GM19455 (cell line): Measurements from ENCODE around the gene RGS7.
"Not testable (repeated sequence)": the region's sequence is repeated elsewhere in the genome, so short reads cannot be mapped to it uniquely, and the experiment has no call there.

Experiments used
- ATAC-seq: cut with Tn5 transposase; IDR thresholded peaks from one replicate; pipeline ENCODE4 v1.9.1; 2021; ENCODE audit not compliant: unreplicated experiment

RGS7 gene

DNA sequence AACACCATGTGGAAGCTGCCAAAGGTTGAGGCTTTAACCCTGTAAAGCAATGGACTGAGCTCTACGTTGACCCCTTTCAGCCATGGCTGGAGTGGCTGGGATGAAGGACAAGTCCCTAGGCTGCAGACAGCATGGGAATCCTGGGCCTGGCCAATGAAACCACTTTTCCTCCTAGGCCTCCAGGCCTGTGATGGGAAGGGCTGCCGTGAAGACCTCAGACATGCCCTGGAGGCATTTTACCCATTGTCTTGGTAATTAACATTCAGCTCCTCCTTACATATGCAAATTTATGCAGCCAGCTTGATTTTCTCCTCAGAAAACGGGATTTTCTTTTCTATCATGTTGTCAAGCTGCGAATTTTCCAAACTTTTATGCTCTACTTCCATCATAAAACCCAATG lies 214.5 kb downstream of the RGS7 start:
- ATAC-seq, result no peak

DNA sequence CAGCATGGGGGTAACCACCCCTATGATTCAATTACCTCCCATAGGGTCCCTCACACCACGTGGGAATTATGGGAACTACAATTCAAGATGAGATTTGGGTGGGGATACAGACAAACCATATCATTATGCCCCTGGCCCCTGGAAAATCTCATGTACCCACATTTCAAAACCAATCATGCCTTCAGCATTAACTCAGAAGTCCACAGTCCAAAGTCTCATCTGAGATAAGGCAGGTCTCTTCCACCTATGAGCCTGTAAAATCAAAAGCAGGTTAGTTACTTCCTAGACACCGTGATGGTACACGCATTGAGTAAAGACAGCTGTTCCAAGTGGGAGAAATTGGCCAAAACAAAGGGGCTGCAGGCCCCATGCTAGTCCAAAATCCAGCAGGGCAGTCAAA lies 215.4 kb downstream of the RGS7 start:
- not testable (repeated sequence) for ATAC-seq

DNA sequence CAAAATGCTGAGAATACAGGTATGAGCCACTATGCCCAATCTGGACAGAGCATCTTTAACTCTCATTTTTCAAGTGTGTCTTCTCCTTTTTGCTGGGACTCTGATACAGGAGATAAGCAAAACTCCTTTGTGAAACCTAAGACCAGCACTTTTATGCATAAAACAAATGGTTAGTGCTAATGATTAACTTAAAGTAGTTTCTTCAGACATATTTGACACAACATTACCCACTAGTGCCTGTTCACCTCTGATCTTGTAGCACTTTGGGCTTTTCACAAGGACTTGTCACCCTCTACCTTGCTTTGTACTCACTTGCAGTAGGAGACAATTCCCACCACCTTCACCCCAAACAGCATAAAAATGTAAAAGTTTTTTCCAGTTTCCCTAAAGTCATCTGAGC lies 216.3 kb downstream of the RGS7 start:
- no peak for ATAC-seq

DNA sequence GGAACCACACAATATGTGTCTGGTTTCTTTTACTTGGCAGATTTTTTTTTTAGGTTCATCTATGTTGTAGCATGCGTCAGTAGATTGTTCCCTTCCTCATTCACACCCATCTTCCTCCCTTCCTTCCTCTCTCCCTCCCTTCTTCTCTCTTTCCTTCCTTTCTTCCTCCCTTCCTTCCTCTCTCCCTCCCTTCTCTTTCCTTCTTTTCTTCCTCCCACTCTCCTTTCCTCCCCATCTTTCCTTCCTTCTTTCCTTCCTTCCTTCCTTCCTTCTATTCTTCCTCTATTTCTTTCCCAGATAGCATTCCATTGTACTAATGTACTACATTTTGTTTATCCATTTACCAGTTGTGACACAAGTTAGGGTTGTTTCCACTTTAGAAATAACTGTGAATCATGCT lies 218.0 kb downstream of the RGS7 start:
- ATAC-seq, result no peak

DNA sequence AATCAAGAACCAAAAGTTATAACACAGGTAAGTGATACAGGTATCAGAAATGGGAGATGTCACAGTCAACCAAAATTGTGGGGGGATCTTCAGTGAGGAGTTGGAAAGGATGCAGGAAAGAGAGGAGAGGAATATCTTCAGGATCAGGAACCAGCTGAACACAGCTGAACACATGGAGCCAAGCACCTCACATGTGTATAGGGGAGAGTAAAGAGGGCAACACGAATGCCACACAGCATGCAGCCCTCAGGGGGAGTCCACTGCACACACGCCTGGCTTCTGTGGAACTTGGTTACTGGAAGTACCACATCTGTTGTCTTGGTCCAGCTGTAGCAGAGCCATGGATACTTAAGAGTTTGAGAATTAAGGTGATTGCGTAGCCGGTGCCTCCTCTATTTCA lies 218.8 kb downstream of the RGS7 start:
- ATAC-seq, result no peak

DNA sequence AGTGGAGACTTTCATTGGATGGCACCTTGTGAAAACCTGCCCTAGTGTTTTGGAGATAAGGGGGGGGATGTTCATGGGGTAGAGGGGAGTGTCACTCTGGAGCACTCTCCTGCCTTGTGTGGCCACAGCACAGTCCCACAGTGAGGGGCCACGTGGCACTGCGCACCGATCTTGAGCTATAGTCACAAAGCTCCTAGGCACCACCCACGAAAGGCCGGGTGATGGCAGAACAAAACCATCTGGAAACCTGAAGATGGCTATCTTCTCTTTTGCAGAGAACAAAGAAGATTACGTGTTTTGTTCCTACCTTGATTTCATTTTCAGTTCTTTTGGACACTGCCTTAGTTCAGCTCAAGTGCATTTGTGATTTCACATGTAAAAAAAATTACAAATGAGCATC lies 220.6 kb downstream of the RGS7 start:
- ATAC-seq, result no peak

DNA sequence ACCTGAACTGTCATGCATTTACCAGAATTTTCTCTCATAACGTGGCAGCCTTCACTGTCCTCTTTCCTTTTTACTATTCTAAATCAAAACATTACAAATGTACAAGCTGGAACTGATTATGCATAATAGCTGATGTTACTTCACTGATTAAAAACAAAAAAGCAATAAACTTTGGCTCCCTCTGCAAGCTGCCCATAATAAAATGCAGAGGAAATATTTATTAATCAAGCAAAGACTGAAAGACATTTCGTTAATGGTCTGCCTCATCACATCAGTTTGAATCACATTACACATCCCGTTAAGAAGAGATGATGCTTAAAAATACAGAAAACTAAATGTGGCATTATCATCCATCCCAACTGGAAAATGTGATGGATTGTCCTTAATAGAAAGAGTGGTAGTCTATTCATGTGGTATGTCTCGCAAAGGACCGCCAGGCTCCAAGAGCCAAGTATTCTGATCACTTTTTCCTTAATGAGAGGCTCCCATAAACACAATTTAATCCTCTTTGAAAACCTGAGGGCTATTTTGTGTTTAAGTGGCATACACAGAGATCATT lies 225.3 kb downstream of the RGS7 start:
- no peak for ATAC-seq

DNA sequence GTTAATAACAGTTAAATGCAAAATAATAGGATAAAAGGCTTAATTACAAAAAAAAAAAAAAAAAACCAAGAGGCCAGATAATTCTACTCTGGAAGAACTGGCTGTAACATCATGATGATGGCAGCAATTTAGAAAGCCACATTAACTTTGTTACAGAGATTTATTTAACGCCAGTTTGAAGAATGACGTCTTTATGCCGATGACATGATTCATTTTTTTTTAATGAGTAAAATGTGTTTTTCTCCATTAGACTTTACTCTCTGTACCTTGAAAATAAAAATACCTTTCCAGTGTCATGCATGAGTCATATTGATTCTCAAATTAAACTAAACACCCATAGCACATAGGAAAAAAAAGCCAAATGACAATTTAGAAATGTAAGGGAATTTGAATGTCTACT lies 226.1 kb downstream of the RGS7 start:
- no peak for ATAC-seq

DNA sequence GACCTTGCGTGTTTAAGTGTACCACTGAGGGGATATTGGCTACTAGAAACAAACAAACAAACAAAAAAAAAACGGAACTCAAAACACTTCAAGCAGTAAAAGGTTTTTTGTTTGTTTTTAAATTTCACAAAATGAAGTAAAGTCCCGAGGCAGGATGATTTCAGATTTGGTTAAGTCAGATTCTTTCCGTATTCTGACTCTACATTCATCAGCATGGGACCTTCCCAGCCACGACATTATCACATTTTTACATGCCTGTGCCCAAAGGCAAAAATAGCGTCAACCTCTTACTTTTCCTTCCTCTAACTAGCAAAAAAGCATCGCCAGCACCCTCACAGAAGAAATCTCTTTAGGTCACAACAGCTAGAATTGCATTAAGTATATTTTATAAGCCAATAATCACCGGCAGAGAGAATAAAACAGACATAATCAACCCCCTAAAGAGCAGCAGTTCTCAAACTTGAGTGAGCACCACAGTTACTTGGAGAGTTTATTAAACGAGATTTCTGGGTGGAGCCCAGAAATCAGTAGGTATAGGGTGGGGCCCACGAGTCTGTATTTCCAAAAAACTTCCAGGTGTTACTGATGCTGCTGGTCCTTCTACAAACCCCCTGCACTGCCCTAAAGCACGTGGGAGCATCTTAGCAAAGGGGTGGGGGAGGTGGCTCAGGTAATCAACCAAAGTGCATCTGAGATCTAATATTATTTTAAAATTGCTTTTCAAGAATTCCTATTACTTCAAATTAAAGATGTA lies 227.6 kb downstream of the RGS7 start:
- ATAC-seq, result no peak

DNA sequence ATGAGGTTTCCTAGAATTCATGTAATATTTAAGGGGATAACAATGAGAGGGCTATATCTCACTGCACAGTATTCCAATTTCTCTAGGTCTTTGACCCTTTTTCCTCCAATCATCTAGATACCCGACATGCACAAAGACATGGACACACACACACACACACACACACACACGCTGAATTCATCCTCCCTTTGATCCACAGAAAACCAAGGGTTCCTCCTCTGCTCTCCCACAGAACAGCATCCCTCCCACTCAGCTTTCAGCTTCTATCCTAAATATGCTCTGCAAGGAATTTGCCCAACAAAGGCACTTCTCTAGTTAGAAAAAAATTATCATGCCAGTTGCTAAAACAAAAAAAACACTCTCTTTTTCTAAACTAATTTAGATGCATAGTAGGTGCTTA lies 231.7 kb downstream of the RGS7 start:
- no peak for ATAC-seq

DNA sequence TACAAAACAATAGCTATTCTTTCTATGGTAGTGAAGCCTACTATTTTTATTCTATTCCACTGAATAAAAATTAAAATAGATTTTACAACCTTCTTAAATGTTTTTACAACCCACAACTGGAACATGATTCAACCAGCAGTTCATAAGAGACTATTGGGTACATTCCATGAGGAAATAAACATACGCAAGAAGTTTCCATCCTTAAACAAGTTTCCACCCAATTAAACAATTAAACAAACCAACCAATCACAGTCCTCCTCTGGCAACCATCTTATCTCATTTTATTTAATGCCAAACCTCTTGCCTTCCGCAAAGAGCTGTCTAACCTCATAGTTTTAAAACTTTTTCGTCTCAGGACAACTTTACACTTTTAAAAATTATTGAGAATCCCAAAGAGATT lies 239.0 kb downstream of the RGS7 start:
- no peak for ATAC-seq

DNA sequence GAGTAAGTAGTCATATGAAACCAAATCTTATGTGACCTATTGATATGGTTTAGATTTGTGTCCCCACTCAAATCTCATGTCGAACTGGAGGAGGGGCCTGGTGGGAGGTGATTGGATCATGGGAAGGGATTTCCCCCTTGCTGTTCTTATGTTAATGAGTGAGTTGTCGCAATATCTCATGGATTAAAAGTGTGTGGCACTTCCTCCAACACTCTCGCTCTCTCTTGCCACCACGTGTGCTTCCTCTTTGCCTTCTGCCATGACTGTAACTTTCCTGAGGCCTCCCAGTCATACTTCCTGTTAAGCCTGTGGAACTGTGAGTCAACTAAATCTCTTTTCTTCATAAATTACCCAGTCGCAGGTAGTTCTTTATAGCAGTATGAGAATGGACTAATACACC lies 241.2 kb downstream of the RGS7 start:
- no peak for ATAC-seq

DNA sequence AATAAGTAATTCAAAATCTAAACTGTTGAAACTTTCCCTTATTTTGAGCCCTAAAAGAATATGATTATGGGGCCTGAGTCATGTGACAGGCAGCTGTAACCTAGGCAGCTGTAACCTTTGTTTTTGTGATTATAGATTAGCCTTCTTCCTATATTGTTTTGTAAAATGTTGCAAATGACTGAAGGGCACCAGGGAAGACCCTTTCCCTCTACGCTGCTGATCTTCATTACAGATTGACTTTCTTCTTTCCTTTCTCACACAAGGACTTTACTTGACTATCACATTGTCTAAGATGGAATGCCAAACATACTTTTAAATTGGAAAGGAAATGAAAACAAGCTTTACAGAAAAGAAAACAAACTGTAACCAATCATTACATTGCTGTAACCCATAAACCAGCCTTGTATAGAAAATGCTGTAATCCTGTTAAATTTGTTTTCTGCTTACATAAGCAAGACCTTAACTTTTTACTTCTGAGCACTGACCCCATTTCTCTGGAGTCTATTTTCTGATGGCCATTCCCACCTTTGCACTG lies 242.2 kb downstream of the RGS7 start:
- ATAC-seq, result no peak

DNA sequence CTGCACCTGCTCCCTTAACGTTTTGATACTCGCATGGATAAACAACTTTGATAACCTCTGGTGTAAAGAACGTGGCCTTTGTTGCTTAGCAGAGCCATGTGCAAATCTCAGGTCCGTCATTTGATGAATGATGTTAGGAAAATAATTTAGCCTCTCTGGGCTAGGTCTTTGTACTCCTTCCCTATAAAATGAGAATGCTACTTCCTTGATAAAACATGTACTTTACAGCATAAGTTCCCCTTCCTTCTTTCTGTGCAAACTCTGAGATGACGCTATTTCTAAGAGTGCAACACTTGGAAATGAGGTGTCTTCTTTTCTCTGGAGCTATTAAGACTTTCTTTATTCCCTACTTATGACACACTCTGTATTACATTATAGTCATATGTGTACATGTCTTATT lies 243.4 kb downstream of the RGS7 start:
- no peak for ATAC-seq

DNA sequence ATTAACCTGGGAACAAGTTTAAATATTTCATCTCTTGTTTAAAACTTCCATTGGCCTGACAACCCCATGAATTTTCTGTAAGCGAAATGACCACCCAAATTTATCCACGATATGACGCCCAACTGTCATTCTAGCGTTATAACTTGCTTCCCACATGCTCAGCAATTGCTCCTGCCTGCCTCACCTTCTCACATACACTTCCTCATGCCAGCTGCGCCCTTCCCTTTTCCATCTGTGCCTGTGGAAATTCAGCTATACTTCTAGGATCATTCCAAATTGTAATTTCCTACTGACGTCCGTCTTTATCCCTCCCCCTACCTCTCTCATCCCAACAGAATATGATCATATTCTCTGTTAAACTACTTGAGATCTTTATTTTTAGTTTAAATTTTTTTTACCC lies 248.0 kb downstream of the RGS7 start:
- ATAC-seq, result no peak

DNA sequence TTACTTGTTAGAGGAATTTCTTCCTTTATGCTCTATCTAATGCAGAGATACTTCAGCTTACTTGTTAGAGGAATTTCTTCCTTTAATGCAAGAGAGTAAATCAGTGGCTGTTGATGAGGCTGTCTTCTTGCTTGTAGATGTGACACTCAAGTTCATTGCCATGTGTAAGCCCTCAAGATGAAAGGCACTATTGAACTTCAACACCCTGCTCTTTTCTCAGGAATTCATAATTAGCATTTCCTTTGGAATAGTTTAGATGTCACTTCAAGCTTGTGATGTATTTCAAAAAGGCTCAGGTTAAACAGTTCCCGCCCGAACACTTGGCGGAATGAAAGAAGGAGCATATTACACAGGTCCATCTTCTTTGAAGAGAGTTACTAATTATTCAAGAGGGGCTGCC lies 251.9 kb downstream of the RGS7 start:
- no peak for ATAC-seq

DNA sequence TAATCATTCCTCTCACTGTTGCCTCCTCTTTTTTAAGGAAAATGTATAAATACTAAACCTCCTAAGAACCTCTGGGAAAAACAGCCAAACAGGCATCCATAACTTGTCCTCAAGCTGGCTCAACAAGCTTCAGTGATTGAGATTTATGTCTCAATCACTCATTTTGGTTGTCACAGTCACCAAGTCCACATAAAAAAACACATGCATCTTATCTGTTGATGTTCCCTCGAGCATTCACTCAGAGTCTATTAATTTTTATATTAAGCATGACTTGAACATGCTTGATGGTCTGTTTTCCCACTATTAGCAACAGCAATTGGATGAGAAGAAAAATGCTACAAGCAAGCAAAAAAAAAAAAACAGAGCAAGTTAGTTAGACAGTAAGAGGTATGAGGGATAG lies 254.3 kb downstream of the RGS7 start:
- ATAC-seq, result no peak

DNA sequence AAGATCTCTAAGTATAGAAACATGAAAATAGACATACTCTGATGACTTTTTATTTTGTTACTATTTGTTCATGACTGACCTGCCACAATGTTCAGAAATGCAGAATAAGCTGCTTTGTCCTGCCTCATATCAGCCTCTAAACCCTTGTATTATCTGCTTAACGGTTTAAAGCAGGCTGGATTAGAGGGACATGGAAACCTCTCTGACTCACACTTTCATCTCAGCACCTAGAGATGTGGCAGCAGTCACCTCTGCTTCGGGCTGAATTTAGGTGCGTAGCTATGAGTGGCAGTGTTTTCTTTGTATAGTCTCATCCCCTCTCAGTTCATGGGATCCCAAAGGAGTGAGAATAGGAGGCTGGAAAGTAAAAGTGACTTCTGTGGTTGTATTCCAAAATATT lies 255.4 kb downstream of the RGS7 start:
- no peak for ATAC-seq

DNA sequence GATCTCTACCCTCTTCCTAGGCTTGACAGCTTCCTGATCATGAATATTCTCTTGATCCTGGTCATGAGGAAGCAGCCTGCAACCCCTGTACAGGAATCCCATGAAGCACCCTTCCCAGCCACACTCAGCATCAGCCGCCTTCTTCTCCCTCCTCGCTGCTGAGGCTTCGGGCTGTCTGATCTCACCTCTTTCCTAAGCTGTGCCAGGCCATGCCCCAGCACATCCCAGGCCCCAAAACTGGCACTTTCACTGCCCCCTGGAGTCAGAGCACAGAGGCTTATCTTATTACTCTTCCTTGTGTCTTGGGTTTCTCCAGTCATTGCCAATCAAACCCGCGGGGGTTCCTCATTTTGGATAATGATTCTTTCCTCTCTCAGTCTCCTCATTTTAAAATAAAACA lies 259.5 kb downstream of the RGS7 start:
- ATAC-seq, result no peak

DNA sequence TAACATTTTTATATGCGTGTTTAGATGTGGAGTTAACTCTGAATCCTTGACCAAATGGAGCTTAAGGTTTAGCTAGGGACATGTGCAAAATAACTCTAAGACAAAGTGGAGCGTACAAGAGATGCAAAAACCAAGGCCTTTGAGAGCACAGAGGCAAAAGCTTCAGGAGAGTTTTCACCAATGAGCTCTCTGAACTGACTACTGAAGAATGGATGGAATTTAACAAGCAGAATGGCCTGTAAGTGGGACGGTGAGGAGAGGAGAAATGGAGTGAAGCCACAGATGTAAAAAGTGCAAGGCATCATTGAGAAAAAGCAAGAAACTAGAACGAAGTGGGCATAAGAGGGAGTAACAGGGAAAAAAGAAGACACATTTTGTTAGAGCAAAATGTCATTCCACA lies 260.0 kb downstream of the RGS7 start:
- no peak for ATAC-seq

DNA sequence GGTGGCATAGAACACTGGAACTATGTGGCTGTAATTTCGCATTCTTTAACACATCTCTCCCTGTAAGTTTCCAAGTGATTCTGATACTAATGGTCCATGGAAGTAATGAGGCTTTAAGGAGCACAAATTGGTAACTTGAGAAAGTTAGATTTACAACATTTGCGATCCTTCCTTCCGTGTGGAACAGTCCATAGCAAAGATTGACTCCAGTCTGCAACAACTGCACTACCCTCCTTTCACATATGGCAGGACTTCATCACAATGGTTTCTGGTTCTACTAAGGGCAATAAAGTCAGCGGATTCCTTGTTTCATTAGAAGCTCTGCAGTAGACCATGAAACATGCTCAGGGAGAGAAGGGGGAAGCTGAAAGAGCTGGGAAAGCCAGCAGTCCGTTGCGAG lies 261.2 kb downstream of the RGS7 start:
- ATAC-seq, result no peak

DNA sequence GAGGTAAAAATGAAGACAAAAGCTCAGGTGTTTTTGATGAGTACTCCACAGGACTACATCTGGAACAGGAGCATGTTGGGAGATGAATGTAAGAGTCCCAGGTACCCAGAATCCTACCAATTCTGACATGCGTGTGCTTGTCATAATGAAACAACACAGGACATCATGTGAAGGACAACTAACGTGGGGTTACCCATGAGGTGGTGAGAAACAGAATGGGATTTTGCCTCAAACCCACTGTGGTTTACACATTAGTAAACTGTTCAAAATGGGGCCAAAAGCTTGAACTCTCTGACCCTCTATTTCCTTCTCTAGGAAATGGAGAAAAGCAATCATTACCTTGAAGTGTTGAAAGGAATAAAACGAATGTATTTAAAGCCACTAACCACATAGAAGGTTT lies 266.2 kb downstream of the RGS7 start:
- ATAC-seq, result no peak

DNA sequence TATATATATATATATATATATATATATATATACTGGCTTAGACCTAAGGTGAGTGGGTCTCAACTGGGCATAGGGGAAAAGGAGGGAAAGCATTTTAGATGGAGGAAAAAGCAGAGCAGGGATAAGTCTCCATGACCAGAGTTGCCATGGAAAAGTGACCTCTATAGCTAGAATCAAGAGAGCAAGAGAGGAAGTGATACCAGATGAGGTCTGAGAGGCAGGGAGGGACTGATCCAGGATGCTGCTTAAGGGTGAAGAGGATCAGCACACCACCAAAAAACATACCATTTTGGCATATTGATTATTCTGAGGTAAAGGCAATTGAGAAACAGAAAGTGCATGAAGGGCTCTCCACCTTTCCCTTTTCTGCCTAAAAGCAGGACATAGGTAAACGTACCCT lies 267.9 kb downstream of the RGS7 start:
- ATAC-seq, result not testable (repeated sequence)
